ENCODE measurements around the gene LTBP4.
A peak's percentile ranks its signal among the peaks of the same experiment; 100 is the strongest.
"Not testable (repeated sequence)": the region's sequence is repeated elsewhere in the genome, so short reads cannot be mapped to it uniquely, and the experiment has no call there.

Gene LTBP4

GRCh38 chr19:40576585-40577451 is 24.4 kb upstream of the LTBP4 start, which contains the start of gene SHKBP1:
Gene SHKBP1, plus strand, starts transcription at chr19:40576873. Its CDS starts 27 bp downstream, at chr19:40576900.
- peak; percentile 88 for DNase-seq (ENCODE audit: low read depth)

- no peak for DNase-seq (ENCODE audit: low read depth)
Observed at GRCh38 chr19:40578442-40578908, 22.7 kb upstream of the LTBP4 start.

GRCh38 chr19:40580619-40581018 is 20.6 kb upstream of the LTBP4 start:
- no peak for DNase-seq (ENCODE audit: low read depth)

GRCh38 chr19:40581531-40581930 is 19.6 kb upstream of the LTBP4 start:
- DNase-seq (ENCODE audit: low read depth), result no peak

- DNase-seq (ENCODE audit: low read depth), result no peak
Observed at GRCh38 chr19:40582467-40582866, 18.7 kb upstream of the LTBP4 start.

- DNase-seq (ENCODE audit: low read depth), result no peak
Observed at GRCh38 chr19:40583283-40583682, 17.9 kb upstream of the LTBP4 start.

GRCh38 chr19:40584007-40584406 is 17.2 kb upstream of the LTBP4 start:
- no peak for DNase-seq (ENCODE audit: low read depth)

- DNase-seq (ENCODE audit: low read depth), result no peak
Observed at GRCh38 chr19:40585241-40585981, 15.8 kb upstream of the LTBP4 start.

GRCh38 chr19:40585982-40586422 is 15.2 kb upstream of the LTBP4 start:
- no peak for DNase-seq (ENCODE audit: low read depth)

GRCh38 chr19:40586611-40587010 is 14.6 kb upstream of the LTBP4 start:
- no peak for DNase-seq (ENCODE audit: low read depth)

GRCh38 chr19:40588110-40588854 is 12.9 kb upstream of the LTBP4 start:
- no peak for DNase-seq (ENCODE audit: low read depth)

- no peak for DNase-seq (ENCODE audit: low read depth)
Observed at GRCh38 chr19:40588926-40589569, 12.1 kb upstream of the LTBP4 start.

GRCh38 chr19:40589591-40590429 is 11.4 kb upstream of the LTBP4 start:
- DNase-seq (ENCODE audit: low read depth), result no peak

- DNase-seq (ENCODE audit: low read depth), result no peak
Observed at GRCh38 chr19:40590464-40591265, 10.5 kb upstream of the LTBP4 start.

- not testable (repeated sequence) for DNase-seq (ENCODE audit: low read depth)
Observed at GRCh38 chr19:40591724-40592123, 9.4 kb upstream of the LTBP4 start.

- no peak for DNase-seq (ENCODE audit: low read depth)
Observed at GRCh38 chr19:40592170-40592569, 9.0 kb upstream of the LTBP4 start.

GRCh38 chr19:40594255-40594654 is 6.9 kb upstream of the LTBP4 start:
- DNase-seq (ENCODE audit: low read depth), result no peak

- DNase-seq (ENCODE audit: low read depth), result no peak
Observed at GRCh38 chr19:40594657-40595091, 6.5 kb upstream of the LTBP4 start.

GRCh38 chr19:40596608-40597328 is 4.4 kb upstream of the LTBP4 start:
- no peak for DNase-seq (ENCODE audit: low read depth)
